GM12891 (cell line): Measurements from ENCODE around the gene ZNF232.

Experiments used
- POLR2A ChIP-seq: IDR thresholded peaks from 2 replicates; pipeline ENCODE4 v1.6.1; 2011; ENCODE audit warnings: low read depth, low read length, control low read depth
- POLR2AphosphoS5 ChIP-seq: IDR thresholded peaks from 2 replicates; pipeline ENCODE4 v1.6.1; 2011; ENCODE audit warnings: low read depth, low read length, control low read depth
- POU2F2 ChIP-seq: IDR thresholded peaks from 2 replicates; pipeline ENCODE4 v1.6.1; 2011; ENCODE audit warnings: low read depth, mild to moderate bottlenecking, control low read depth, low read length, moderate library complexity
- SPI1 ChIP-seq: IDR thresholded peaks from 2 replicates; pipeline ENCODE4 v1.6.1; 2011; ENCODE audit warnings: low read depth, low read length, control low read depth
- TAF1 ChIP-seq: IDR thresholded peaks from 2 replicates; pipeline ENCODE4 v1.6.1; 2011; ENCODE audit warnings: low read depth, low read length, control low read depth

DNA sequence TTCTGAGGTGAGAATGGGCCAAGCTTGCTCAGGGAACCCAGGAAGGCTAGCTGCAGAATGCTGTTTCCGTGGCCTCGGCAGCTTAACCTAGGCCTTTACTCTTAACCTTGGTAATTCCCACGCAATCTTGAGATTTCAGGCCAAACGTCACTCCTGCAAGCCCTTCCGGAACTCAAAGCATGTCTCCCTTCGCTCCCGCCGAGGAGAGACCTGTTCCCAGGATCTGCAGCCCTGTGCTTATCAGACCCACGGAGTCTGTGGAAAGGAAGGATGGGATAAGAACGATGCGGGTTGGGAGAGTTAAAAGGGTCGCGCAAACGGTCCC, 33.9 kb downstream of the ZNF232 start:
- TF ChIP-seq POLR2A: no peak
- no peak for TF ChIP-seq TAF1
- no peak for TF ChIP-seq POLR2AphosphoS5
- TF ChIP-seq POU2F2: no peak
- no peak for TF ChIP-seq SPI1
